HG02571 (cell line): ENCODE measurements around the gene NME3.

Experiments
- ATAC-seq: cut with Tn5 transposase; IDR thresholded peaks from one replicate; pipeline ENCODE4 v1.9.1; 2021; ENCODE audit warnings: mild to moderate bottlenecking, moderate library complexity; ENCODE audit not compliant: unreplicated experiment

Gene NME3

GRCh38 chr16:1781758-1782407 lies 10.5 kb upstream of the NME3 start:
- ATAC-seq = no peak

- ATAC-seq = no peak
Measured at GRCh38 chr16:1781254-1781653, 9.9 kb upstream of the NME3 start.

- no peak for ATAC-seq
Measured at GRCh38 chr16:1780677-1781072, 9.3 kb upstream of the NME3 start.

DNA sequence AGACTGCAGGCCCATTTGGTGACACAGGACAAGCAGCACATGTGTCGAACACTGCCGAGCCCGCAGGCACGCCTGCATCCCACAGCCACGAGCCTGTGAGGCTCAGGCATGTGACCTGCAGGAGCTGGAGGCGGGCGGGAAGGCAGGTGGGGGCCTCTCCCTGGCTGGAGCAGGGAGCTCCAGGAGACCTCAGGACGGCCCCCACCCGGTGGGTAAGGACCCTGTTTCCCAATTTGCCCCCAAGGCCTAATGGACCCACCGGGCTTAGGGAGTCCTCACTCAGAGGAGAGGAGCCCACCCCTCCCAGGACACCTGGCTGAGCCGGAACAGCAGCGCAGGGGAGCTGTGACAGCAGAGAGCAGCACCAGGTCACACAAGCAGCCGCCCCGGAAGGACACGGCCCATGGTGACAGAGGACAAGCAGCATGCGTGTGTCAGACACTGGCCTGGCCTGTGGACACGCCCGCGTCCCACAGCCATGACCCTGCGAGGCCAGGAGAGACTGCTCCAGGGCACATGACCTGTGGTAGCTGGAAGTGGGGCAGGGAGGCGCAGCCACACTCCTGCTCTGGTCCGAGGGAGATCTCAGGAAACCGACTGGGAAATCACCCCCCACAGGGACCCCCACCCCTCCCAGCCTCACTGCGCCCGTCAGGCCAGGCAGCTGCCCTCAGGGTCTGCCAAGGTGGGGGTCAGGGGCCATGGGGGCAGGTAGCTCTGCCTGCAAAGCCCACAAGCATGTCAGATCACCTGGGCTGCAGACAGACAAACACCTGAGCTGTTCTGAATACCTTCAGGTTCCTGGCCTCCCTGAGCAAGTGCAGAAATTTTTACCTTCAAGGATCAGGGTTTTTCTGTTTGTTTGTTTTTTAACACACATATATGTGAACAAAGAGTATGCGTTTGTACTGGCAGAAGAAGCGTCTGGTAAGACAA lies 8.7 kb upstream of the NME3 start:
- ATAC-seq = no peak

DNA sequence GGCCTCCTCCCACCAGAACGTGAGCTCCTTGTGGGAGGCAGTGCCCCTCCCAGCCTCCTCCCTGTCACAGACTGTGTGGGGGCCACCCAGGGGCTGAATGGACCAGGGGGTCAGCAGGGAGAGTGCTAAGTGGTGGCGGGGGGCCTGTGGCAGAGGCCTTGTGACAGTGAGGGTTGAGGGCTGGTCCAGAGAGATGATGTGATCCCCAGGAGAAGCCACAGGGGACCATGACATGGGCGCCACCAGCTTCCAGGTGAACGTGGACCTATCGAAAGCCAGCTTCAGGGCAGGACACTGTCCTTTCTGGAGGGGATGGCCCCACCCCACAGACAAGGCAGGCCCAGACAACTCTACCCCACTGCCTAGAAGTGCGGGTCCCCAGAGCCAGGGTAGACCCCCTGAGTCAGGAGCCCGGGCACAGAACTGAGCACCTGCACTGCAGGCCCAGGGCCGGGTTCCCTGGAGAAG lies 7.9 kb upstream of the NME3 start:
- no peak for ATAC-seq

- ATAC-seq = no peak
Measured at GRCh38 chr16:1778200-1779179, 7.1 kb upstream of the NME3 start.

DNA sequence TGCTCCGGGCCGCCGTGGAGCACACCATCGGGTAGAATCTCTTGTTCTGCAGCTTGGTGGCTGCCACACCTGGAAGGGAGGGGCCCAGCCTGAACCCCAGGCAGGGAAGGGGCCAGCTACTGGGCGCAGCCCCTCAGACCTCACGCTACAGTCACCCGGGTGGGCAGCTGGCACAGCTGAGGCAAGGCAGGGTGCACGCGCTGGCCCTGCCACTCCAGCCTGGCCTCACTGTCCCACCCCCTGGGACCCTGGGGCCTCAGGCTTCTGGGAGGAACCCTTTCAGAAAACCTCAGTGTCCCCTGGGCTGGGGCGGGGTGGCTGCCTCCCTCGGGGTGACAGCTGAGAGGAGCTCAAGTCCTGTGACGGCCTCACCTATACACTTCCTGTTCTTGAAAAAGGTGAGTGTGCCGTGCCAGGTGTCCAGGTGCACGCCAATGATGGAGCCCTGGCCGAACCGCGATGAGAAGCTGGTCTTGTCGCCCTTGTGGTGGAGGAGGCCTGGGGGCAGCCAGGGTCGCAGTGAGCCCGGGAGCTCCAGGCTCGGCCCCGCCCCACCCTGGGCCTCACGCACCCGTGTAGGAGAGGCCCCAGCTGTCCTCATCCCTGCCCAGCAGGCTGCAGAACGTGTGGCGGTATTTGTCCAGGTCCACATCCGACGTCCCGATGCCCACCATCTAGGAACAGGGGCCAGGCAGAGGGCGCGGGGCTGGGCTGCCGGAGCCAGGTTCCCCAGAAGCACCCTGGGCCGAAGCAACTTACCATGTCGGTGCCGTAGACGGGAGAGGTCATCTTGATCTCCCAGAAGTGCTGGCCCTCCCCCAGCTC lies 6.2 kb upstream of the NME3 start:
- no peak for ATAC-seq

GRCh38 chr16:1776991-1777374 lies 5.6 kb upstream of the NME3 start:
- ATAC-seq = no peak

GRCh38 chr16:1776672-1776955 lies 5.3 kb upstream of the NME3 start:
- ATAC-seq = no peak

GRCh38 chr16:1775846-1776671 lies 4.7 kb upstream of the NME3 start:
- ATAC-seq = no peak

DNA sequence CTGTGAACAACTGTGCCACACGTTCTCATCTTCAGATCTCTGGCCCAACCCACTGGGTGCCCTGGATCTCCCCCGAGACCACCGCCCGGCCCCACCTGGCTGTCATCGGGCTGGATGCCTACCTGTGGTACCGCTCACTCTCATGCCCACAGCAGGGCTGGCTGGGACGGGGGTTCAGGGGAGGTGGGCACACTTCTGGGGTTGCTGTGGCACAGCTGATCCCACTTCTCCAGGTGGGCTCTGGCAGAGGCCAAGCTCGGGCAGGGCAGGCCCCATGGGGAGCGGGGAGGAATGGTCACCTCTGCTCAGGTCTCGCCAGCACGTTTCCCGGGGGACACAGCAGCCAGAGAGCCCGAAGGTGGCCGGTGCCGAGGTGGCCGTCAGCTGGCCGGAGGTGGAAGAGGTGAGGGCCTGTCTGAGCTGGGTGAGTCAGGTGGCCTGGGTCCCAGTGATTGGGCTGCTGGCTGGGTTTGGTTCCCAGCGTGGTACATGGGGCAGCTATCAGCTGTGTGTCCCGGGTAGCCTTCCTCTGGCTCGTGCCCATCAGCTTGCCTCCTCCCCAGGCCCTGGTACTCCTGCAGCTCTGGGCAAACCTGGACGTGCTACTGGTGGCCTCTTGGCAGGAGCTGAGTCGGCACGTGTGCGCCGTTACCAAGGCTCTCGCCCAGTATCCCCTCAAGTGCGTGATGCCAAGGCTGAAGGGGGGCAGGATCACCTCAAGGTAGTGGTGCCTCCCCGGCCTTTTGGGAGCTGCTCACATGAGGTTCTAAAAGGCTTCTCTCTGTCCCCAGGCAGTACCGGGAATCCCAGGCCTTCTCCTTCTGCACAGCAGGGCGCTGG lies 3.9 kb upstream of the NME3 start:
- no peak for ATAC-seq

DNA sequence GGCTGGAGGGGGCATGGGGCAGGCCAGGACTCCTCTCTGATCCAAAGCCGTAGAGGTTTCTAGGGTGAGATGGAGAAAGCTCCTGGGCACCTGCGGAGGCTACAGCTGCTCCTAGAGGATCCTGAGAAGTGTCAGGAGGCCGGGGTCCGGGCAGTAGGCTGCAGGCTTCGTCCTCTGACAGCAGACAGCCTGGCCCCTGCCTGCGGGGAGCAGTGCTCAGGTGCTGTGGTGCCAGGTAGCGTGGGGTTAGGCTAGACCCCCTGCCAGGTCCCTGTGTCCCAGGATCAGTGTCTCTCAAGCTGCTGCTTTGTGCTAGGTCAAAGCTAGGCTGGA lies 3.1 kb upstream of the NME3 start:
- no peak for ATAC-seq

- no peak for ATAC-seq
Measured at GRCh38 chr16:1773703-1774447, 2.5 kb upstream of the NME3 start.

DNA sequence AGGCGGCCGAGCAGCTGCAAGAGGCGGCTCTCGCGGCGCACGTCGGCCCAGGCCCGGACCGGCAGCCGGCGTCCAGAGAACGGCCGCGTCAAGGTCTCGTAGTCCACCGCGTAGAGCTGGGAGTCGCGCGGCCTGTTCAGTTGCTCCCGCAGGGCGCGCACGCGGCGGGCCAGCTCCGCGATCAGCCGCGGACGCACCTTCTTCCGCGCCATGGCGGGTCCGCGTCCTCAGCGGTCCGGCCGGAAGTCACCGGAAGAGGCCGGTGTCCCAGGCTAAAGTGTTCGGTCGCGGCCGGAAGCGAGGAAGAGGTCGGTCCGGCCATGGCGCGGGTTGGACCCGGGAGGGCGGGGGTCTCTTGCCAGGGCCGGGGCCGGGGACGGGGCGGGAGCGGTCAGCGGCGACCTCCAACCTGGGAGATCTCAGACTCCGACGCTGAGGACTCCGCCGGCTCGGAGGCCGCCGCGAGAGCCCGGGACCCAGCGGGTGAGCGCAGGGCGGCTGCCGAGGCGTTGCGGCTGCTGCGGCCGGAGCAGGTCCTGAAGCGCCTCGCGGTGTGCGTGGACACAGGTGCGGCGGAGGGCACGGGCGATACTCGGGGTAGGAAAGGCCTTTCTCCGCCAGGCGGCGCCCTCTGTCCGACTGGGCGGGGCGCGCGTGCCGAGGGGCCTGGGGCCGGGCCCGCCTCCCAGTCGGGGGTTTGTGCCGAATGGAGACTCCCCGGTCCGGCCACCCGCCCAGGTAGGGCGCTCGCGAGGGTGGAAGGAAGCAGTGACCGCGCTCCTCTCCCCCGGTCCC lies 1.8 kb upstream of the NME3 start, which contains the start of gene MRPS34:
Gene MRPS34, minus strand, starts transcription at position 227 of the 795 bp plus-strand sequence. Its CDS starts 15 bp downstream, at position 212.
- peak; percentile 35 for ATAC-seq

DNA sequence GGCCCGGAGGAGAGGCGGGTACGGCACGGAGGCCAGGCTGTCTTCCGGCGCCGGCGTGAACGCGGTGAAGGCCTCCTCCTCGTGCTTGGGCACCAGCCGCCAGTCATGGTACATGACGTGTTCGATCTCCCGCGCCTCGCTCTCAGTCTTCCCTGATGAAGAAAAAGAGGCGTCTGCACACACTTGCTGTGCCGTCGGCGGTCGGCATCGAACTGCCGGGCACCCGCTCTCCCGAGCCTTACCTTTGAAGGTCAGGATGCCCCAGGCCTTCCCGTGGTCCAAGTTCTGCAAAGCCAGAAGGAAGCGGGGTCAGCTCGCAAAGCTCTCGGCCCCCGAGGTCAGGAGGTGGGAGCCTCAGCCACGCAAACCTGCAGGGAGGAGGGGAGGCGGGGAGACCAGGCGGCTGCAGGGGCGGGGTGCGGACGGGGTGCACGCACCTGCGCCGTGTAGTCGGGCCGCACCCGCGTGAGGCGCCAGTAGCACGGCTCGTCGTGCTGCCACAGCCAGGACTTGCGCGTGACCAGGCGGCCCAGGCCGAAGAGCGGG lies 1.1 kb upstream of the NME3 start, which contains the start of gene EME2:
Gene EME2, plus strand, starts transcription at position 449 of the 546 bp plus-strand sequence. CDS start 418 bp downstream, outside the sequence.
- peak; percentile 1 for ATAC-seq

DNA sequence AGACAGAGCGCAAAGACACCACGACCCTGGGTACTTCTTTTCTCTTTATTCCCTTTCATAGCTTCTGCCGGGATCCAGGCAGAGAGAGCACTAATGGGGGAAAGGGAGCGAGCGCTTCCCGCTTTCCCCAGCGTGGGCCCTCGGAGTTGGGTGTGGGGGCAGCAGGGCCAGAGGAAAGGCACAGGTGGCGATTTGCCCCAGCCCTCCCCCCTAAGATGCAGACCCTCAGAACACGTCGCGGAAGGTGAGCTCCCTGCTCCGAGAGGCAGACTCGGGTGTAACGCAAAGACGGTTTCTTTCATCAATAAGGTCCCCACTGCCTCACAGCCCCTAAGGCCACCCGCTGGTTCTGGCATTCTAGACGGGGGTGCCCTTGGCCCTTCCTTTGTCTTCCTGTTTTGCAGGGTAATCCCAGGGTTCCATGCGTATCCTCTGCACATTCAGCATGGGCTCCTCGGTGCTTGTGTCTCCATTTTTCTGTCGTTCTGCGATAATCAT lies 570 bp upstream of the NME3 start:
- ATAC-seq = no peak
